ENCODE data around the gene PATZ1. TPM values are rescaled to one million over a fixed set of nuclear protein-coding genes. Genes with fewer than 3 reads are reported as not detected.

Gene PATZ1
- polyA plus RNA-seq, 2 of the 4 experiments (the other 2 are of a cell fraction): 16.4 to 18.2 TPM

GRCh38 chr22:31313366-31314147 lies 32.6 kb downstream of the PATZ1 start:
- Histone ChIP-seq H3K9me3 (peaks cover 3% of the 10 kb centered on the region; the same call in 1 of the 3 replicates), H3K27ac (no peak overlapping the region), H3K4me3 (no peak overlapping the region), H3K4me1 (no peaks in the 10 kb centered on the region), H3K4me2 (no peak overlapping the region)
- ChIA-PET POLR2A (interaction anchor here (0.8 kb wide), 1 partner anchor 33 kb away, joined by 4 read pairs; the partner anchor contains the start of gene PATZ1), CTCF (interaction anchor here (0.6 to 3.8 kb wide), 26 partner anchors 8 to 720 kb away, joined by 3 to 43 read pairs (median 5); partner anchors contain the start of genes LIMK2 and PIK3IP1)
- ATAC-seq (peak; percentile 81 to 88), FAIRE-seq (no peak), DNase-seq (ENCODE audit: low read depth in 1 of 2, low spot score in 1 of 2) (peak; percentile 21 to 39)
- TF ChIP-seq SREBF2 (IDR thresholded peaks at IDR 0.05) (no peak), RCOR1 (IDR thresholded peaks at IDR 0.05; ENCODE audit: low read depth, low read length) (no peak), HOXB13 (CRISPR knock-in tag; IDR thresholded peaks at IDR 0.05; ENCODE audit: low read depth) (no peak), CEBPB (IDR thresholded peaks at IDR 0.05) (no peak), NR3C1 (IDR thresholded peaks at IDR 0.05) (no peak), MYC (IDR thresholded peaks at IDR 0.05; ENCODE audit: borderline replicate concordance, low read length) (no peak), USF2 (IDR thresholded peaks at IDR 0.05) (no peak), CTCF (IDR thresholded peaks at IDR 0.05) (peak; percentile 61), RAD21 (conservative IDR thresholded peaks at IDR 0.05 in 1 of 2, IDR thresholded peaks at IDR 0.05 in 1 of 2) (peak; percentile 31; a peak in 2 of 5 replicates), HOXA7 (CRISPR knock-in tag; IDR thresholded peaks at IDR 0.05) (no peak), RARB (CRISPR knock-in tag; IDR thresholded peaks at IDR 0.05) (no peak), SMC3 (IDR thresholded peaks at IDR 0.05) (peak; percentile 29; the same call in 1 of the 3 replicates)
- 15% methylated on average over 6 of the region's 6 CpGs for WGBS (ENCODE audit: missing lambda C conversion rate)

- no peak overlapping the region for H3K4me3 ChIP-seq
- ChIA-PET POLR2A (no interaction called here), CTCF (no interaction called here)
- TF ChIP-seq EHF (CRISPR knock-in tag; IDR thresholded peaks at IDR 0.05): no peak
- no peak for FAIRE-seq
- DNase-seq (ENCODE audit: low read depth in 1 of 2, low spot score in 1 of 2): no peak
- no peak overlapping the region for H3K4me2 ChIP-seq
- H3K9me3 ChIP-seq: no peaks in the 10 kb centered on the region
- ATAC-seq: no peak
- no peak overlapping the region for H3K27ac ChIP-seq
- H3K4me1 ChIP-seq: no peaks in the 10 kb centered on the region
Observed at GRCh38 chr22:31308181-31308580, 38.0 kb downstream of the PATZ1 start.

GRCh38 chr22:31305194-31305593 lies 41.0 kb downstream of the PATZ1 start:
- H3K4me1 ChIP-seq: no peaks in the 10 kb centered on the region
- H3K9me3 ChIP-seq: no peaks in the 10 kb centered on the region
- H3K4me3 ChIP-seq: no peak overlapping the region
- FAIRE-seq (no peak), ATAC-seq (no peak), DNase-seq (ENCODE audit: low read depth in 1 of 2, low spot score in 1 of 2) (no peak)
- H3K4me2 ChIP-seq: no peak overlapping the region
- ChIA-PET CTCF (interaction anchor here (3.1 kb wide), 1 partner anchor 8 kb away, joined by 15 read pairs; no protein-coding TSS in a partner anchor), POLR2A (no interaction called here)
- no peak for TF ChIP-seq MYC (IDR thresholded peaks at IDR 0.05; ENCODE audit: borderline replicate concordance, low read length)
- no peak for TF ChIP-seq HOXA7 (CRISPR knock-in tag; IDR thresholded peaks at IDR 0.05)
- no peak for TF ChIP-seq RAD21 (conservative IDR thresholded peaks at IDR 0.05 in 1 of 2, IDR thresholded peaks at IDR 0.05 in 1 of 2)
- TF ChIP-seq RNF2 (IDR thresholded peaks at IDR 0.05; ENCODE audit: borderline replicate concordance, low read depth): no peak
- TF ChIP-seq USF2 (IDR thresholded peaks at IDR 0.05): no peak
- no peak for TF ChIP-seq JUN (IDR thresholded peaks at IDR 0.05)
- no peak for TF ChIP-seq PBX3 (IDR thresholded peaks at IDR 0.05)
- TF ChIP-seq RARB (CRISPR knock-in tag; IDR thresholded peaks at IDR 0.05): no peak
- TF ChIP-seq BHLHE40 (IDR thresholded peaks at IDR 0.05; ENCODE audit: low read depth, low read length): no peak
- no peak for TF ChIP-seq MAFK (IDR thresholded peaks at IDR 0.05; ENCODE audit: partially characterized antibody)
- no peak for TF ChIP-seq ELK1 (IDR thresholded peaks at IDR 0.05; ENCODE audit: low read depth, low read length)
- TF ChIP-seq ESRRA (IDR thresholded peaks at IDR 0.05; ENCODE audit: borderline replicate concordance, low read length): no peak
- TF ChIP-seq NR3C1 (IDR thresholded peaks at IDR 0.05): no peak
- no peak overlapping the region for H3K27ac ChIP-seq
- 52% methylated on average over 3 of the region's 3 CpGs for WGBS (ENCODE audit: missing lambda C conversion rate)

Measured in A549 (cell line).